ENCODE results near the gene CD163. TPM values are rescaled to one million over a fixed set of nuclear protein-coding genes. Genes with fewer than 3 reads are reported as not detected.

CD163 gene
- total RNA-seq, 1 donor from 2014 or later = 0.25 TPM

GRCh38 chr12:7434670-7435069 is 68.9 kb downstream of the CD163 start:
- DNase-seq (ENCODE audit: low read depth) = no peak
- no peaks in the 10 kb centered on the region for H3K27me3 ChIP-seq (ENCODE audit: control insufficient read depth, insufficient read depth, low read length)
- no peak overlapping the region for H3K4me3 ChIP-seq (ENCODE audit: low read depth, low read length)
- TF ChIP-seq, protein P1, sequence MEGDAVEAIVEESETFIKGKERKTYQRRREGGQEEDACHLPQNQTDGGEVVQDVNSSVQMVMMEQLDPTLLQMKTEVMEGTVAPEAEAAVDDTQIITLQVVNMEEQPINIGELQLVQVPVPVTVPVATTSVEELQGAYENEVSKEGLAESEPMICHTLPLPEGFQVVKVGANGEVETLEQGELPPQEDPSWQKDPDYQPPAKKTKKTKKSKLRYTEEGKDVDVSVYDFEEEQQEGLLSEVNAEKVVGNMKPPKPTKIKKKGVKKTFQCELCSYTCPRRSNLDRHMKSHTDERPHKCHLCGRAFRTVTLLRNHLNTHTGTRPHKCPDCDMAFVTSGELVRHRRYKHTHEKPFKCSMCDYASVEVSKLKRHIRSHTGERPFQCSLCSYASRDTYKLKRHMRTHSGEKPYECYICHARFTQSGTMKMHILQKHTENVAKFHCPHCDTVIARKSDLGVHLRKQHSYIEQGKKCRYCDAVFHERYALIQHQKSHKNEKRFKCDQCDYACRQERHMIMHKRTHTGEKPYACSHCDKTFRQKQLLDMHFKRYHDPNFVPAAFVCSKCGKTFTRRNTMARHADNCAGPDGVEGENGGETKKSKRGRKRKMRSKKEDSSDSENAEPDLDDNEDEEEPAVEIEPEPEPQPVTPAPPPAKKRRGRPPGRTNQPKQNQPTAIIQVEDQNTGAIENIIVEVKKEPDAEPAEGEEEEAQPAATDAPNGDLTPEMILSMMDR (IDR thresholded peaks at IDR 0.05; ENCODE audit: insufficient read depth, low read length, poor library complexity, severe bottlenecking) = no peak
- H3K36me3 ChIP-seq (ENCODE audit: control insufficient read depth, insufficient read depth, low read length) = no peaks in the 10 kb centered on the region

DNA sequence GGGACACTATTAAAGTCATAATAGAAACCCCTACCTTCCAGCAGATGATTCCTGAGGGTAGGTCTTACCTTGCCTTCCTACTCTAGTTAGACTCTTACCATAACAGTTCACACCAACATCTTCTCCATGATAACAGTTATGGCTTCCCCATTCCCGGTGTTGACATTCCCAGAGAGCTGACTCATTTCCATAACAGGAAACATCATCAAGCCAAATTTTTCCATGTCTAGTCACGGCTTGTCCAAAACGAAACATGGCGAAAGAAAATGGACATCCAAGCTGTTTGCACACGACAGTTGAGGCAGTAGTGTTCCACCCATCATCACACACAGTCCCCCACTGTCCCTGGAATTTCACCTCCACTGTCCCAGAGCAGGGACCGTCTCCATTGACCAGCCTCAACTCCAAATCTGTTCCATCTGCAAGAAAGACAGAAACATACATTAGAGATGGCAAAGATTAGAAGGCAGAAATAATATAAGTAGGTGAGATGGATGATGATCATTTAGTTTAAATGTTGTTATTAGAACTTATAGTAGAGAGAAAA is 70.2 kb downstream of the CD163 start:
- Histone ChIP-seq H3K4me3 (ENCODE audit: low read depth, low read length) (no peak overlapping the region), H3K36me3 (ENCODE audit: control insufficient read depth, insufficient read depth, low read length) (no peaks in the 10 kb centered on the region), H3K27me3 (ENCODE audit: control insufficient read depth, insufficient read depth, low read length) (no peaks in the 10 kb centered on the region)
- no peak for DNase-seq (ENCODE audit: low read depth)
- TF ChIP-seq, protein P1 (IDR thresholded peaks at IDR 0.05; ENCODE audit: insufficient read depth, low read length, poor library complexity, severe bottlenecking) = no peak

- no peaks in the 10 kb centered on the region for H3K27me3 ChIP-seq (ENCODE audit: control insufficient read depth, insufficient read depth, low read length)
- H3K36me3 ChIP-seq (ENCODE audit: control insufficient read depth, insufficient read depth, low read length) = no peaks in the 10 kb centered on the region
- TF ChIP-seq, protein P1 (IDR thresholded peaks at IDR 0.05; ENCODE audit: insufficient read depth, low read length, poor library complexity, severe bottlenecking) = no peak
- H3K4me3 ChIP-seq (ENCODE audit: low read depth, low read length) = no peak overlapping the region
- no peak for DNase-seq (ENCODE audit: low read depth)
Observed at GRCh38 chr12:7431993-7432685, 71.4 kb downstream of the CD163 start.

Other genes starting within 250 kb of the CD163 start
- gene ACSM4, start 199.7 kb downstream of the CD163 start, total RNA-seq = not detected in 2 replicates
- 0.08 and 4.2 TPM in 2 replicates for gene CD163L1, start 59.6 kb downstream of the CD163 start, total RNA-seq
- not detected in 2 replicates for gene APOBEC1, start 162.1 kb upstream of the CD163 start, total RNA-seq
- gene GDF3, start 192.0 kb upstream of the CD163 start, total RNA-seq = not detected in 2 replicates
- not detected in 2 replicates for gene DPPA3, start 207.7 kb upstream of the CD163 start, total RNA-seq
- not detected in 2 replicates for gene CLEC4C, start 243.6 kb upstream of the CD163 start, total RNA-seq

Measured in kidney epithelial cell (primary cell).